ENCODE measurements around the gene AGAP2. TPM values are rescaled to one million over a fixed set of nuclear protein-coding genes. Genes with fewer than 3 reads are reported as not detected.

AGAP2 gene
- total RNA-seq, 1 experiment from 2014 or later = 2.0 TPM

DNA sequence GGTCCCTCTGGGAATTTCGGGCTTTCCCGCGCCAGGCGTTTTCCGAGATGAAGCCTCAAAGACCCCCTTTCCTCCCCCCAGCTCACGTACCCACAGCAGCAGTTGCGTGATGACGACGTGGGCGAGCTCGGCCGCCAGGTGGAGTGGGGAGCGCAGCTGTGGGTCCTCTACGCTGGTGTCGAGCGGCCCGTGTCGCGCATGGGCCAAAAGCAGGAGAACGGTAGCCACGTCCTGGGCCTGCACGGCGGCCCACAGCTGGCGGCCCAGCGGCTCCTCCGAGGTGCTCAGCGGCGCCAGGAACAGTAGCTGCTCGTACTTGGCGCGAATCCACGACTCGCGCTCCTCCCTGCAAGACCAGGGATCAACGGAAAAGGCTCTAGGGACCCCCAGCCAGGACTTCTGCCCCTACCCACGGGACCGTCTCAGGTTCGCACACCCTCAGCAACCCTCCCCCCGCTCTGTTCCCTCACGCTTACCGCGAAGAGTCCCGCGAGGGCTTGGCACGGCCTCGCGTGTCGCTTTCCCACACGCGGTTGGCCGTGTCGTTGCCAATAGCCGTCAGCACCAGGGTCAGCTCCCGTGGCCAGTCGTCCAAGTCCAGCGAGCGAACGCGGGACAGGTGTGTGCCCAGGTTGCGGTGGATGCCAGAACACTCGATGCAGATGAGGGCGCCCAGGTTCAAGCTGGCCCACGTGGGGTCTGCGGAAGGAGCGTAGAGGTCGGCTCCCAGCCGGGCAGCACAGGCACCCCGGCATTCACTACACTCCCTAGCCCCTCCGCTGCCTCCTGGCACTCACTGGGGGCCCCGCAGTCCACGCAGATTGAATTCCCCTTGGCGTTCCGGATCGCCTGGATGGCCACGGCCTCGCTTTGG, 11.4 kb downstream of the AGAP2 start (continued):
- TF ChIP-seq, protein P1, sequence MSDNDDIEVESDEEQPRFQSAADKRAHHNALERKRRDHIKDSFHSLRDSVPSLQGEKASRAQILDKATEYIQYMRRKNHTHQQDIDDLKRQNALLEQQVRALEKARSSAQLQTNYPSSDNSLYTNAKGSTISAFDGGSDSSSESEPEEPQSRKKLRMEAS (CRISPR knock-in tag; IDR thresholded peaks at IDR 0.05) = peak; percentile 76
- TF ChIP-seq ZNF263 (CRISPR knock-in tag; IDR thresholded peaks at IDR 0.05; ENCODE audit: low read depth) = 0 out of 2 replicates have a peak, but pooled peaks have one; percentile 19

DNA sequence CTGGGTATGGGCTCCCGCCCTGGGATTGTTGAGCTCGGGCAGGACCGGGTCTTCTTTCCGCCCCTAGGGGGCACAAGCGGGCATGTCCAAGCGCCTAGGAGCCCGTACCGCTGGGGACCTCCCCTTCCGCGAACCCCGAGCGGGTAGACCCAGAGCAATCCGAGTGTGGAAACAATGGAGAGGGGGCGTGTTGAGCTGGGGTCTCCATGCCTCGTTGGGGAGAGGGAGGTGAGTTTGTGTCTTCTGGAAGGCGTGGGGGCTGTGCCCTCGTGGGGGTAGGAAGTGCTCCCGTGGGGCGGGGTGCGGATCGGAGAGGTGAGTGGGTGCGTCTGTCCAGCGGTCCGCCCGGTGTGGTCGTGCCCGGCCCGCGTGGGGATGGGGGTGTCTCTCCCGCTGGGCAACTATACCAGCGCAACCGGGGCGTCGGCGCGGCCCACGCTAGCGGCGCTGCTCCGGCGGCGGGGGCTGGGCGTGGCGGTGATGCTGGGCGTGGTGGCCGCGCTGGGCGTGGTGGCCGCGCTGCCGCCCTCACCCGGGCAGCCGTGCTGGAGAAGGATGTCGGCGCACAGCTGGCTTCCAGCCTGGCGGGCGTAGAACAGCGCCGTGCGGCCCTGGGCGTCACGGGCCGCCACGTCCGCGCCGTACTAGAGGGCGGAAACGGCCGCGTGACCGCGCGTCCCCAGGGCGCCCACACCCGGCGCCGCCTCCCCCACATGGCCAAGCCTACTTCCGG, 12.2 kb downstream of the AGAP2 start:
- peaks cover 15% of the 10 kb centered on the region for H3K4me1 Mint-ChIP-seq
- H3K36me3 Mint-ChIP-seq = no peaks in the 10 kb centered on the region
- DNase-seq (ENCODE audit: low spot score) = peak; percentile 92
- no peaks in the 10 kb centered on the region for H3K9me3 Mint-ChIP-seq
- no peak overlapping the region for H3K27ac Mint-ChIP-seq
- TF ChIP-seq, protein P2, sequence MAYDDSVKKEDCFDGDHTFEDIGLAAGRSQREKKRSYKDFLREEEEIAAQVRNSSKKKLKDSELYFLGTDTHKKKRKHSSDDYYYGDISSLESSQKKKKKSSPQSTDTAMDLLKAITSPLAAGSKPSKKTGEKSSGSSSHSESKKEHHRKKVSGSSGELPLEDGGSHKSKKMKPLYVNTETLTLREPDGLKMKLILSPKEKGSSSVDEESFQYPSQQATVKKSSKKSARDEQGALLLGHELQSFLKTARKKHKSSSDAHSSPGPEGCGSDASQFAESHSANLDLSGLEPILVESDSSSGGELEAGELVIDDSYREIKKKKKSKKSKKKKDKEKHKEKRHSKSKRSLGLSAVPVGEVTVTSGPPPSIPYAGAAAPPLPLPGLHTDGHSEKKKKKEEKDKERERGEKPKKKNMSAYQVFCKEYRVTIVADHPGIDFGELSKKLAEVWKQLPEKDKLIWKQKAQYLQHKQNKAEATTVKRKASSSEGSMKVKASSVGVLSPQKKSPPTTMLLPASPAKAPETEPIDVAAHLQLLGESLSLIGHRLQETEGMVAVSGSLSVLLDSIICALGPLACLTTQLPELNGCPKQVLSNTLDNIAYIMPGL (CRISPR knock-in tag; IDR thresholded peaks at IDR 0.05) = peak; percentile 56; the same call in 1 of the 2 replicates
- TF ChIP-seq ETV6 (CRISPR knock-in tag; IDR thresholded peaks at IDR 0.05) (peak; percentile 73), SP1 (CRISPR knock-in tag; conservative IDR thresholded peaks at IDR 0.05) (peak; percentile 61; the same call in 1 of the 2 replicates), AFF4 (CRISPR knock-in tag; IDR thresholded peaks at IDR 0.05; ENCODE audit: borderline replicate concordance) (0 out of 2 replicates have a peak, but pooled peaks have one; percentile 62), NR2C2 (CRISPR knock-in tag; IDR thresholded peaks at IDR 0.05) (no peak), FOXK1 (CRISPR knock-in tag; IDR thresholded peaks at IDR 0.05) (no peak), PRDM15 (CRISPR knock-in tag; IDR thresholded peaks at IDR 0.05) (peak; percentile 11; the same call in 1 of the 2 replicates), MYBL2 (CRISPR knock-in tag; IDR thresholded peaks at IDR 0.05) (no peak), CTCF (IDR thresholded peaks at IDR 0.05) (peak; percentile 40; the same call in 1 of the 2 replicates), CREM (CRISPR knock-in tag; IDR thresholded peaks at IDR 0.05) (0 out of 2 replicates have a peak, but pooled peaks have one; percentile 25), ZNF396 (CRISPR knock-in tag; IDR thresholded peaks at IDR 0.05; ENCODE audit: borderline replicate concordance) (no peak)
- POLR2A ChIA-PET = interaction anchor here (0.7 to 1.1 kb wide), 3 partner anchors 9 to 11 kb away, joined by 3 to 6 read pairs (median 5); no protein-coding TSS in a partner anchor
- CTCF ChIA-PET = interaction anchor here (0.5 to 5.8 kb wide), 37 partner anchors 10 to 391 kb away, joined by 3 to 146 read pairs (median 5); partner anchors contain the start of genes AGAP2, ARHGEF25, ATP23 and B4GALNT1
- H3K27me3 Mint-ChIP-seq (ENCODE audit: low read depth) = peaks cover 87% of the 10 kb centered on the region
- H3K4me3 Mint-ChIP-seq = peak overlapping the region; percentile 94
- peak; percentile 89 for ATAC-seq
